HEK293 (cell line): ENCODE data around the gene MAP3K14.

Source experiments
- TCF7L2 ChIP-seq: IDR thresholded peaks from 2 replicates; pipeline ENCODE4 v1.6.1; 2011; ENCODE audit warnings: low read depth, mild to moderate bottlenecking, inconsistent platforms, low read length, moderate library complexity, borderline replicate concordance
- ZBTB49 ChIP-seq: fragments of 450-650 bp; formaldehyde crosslinking; IDR thresholded peaks from 2 replicates; pipeline ENCODE4 v1.5.1; 2016; ENCODE audit warnings: missing biosample characterization, missing genetic modification characterization, low read depth
- ZNF544 ChIP-seq: fragments of 450-650 bp; formaldehyde crosslinking; IDR thresholded peaks from 2 replicates; pipeline ENCODE4 v1.5.0; 2017; ENCODE audit warnings: missing biosample characterization, missing genetic modification characterization

DNA sequence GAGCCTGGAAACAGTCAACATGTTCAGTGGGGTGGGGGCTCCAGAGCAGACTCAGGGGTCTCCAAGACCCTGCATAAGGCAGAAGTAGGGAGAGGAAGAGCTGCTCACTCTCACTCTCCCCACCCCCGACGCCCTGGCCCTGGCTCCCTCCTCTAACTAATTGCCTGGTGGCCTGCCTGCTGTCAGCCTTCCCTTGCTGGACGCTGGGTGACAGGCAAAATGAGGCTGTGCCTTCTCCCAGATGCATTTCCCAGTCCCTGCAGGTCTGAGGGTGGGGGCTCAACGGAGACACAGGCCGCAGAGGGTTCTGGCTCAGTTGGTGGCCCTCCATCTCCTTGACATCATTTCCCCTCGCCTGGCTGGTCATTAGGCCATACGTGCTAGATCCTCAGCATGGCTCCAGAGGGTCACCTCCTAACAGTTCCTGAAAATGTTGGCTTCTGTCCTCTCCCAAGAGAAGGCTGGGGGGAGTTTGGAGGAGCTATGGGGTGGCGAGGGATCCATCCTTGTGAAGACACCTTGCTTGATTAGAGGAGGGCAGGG is 93.8 kb downstream of the MAP3K14 start:
- no peak for TF ChIP-seq ZBTB49 (tag by site-specific recombination)
- TF ChIP-seq ZNF544 (tag by site-specific recombination), result no peak
- no peak for TF ChIP-seq TCF7L2
